IMR-90 (cell line): ENCODE measurements around the gene LETM1. TPM values are rescaled to one million over a fixed set of nuclear protein-coding genes. Genes with fewer than 3 reads are reported as not detected.

Experiments used
- ATAC-seq: fragments of 200-7000 bp; cut with Tn5 transposase; 2 replicates; pipeline ENCODE4 v1.9.1; 2020; ENCODE audit warnings: low read depth, mild to moderate bottlenecking, moderate library complexity
- BruUV-seq: library from RNA; stranded (reverse); fragments of 400-500 nt; replicated peaks from 2 replicates; lab custom pipeline; 2021; lab: Mats Ljungman, UMichigan
- CTCF ChIA-PET: fragments of 300-600 bp; formaldehyde crosslinking; extraction: SDS; loops from one replicate; lab custom pipeline; 2021; ENCODE audit warnings: antibody characterized with exemption; lab: Yijun Ruan, JAX
- POLR2A ChIA-PET: fragments of 300-600 bp; sonication (Branson Sonifier 250); formaldehyde crosslinking; loops from one replicate; lab custom pipeline; 2022; ENCODE audit warnings: antibody characterized with exemption; ENCODE audit not compliant: unreplicated experiment; lab: Charles Lee
- DNase-seq: peaks from one replicate; pipeline ENCODE4 v3.0.0; 2013
- H2AFZ ChIP-seq: replicated peaks from 2 replicates; pipeline ENCODE3; 2013; ENCODE audit warnings: low read length, mild to moderate bottlenecking; ENCODE audit not compliant: poor library complexity
- H2AK5ac ChIP-seq: 2 replicates; pipeline ENCODE4 v1.6.1; 2013; ENCODE audit warnings: low read depth, low read length, inconsistent platforms
- H2AK9ac ChIP-seq: replicated peaks from 2 replicates; pipeline ENCODE3; 2013; ENCODE audit warnings: mild to moderate bottlenecking, low read depth, low read length, moderate library complexity; ENCODE audit not compliant: poor library complexity
- H2BK120ac ChIP-seq: 2 replicates; pipeline ENCODE4 v1.6.1; 2013; ENCODE audit warnings: low read depth, low read length, inconsistent platforms
- H2BK15ac ChIP-seq: 3 replicates; pipeline ENCODE4 v1.6.1; 2013; ENCODE audit warnings: low read depth, low read length, inconsistent platforms
- H2BK20ac ChIP-seq: 2 replicates; pipeline ENCODE4 v1.6.1; 2013; ENCODE audit warnings: low read depth, mild to moderate bottlenecking, inconsistent platforms, low read length, moderate library complexity
- H2BK5ac ChIP-seq: 2 replicates; pipeline ENCODE4 v1.6.1; 2013; ENCODE audit warnings: mild to moderate bottlenecking, low read depth, low read length, inconsistent platforms; ENCODE audit not compliant: poor library complexity, severe bottlenecking
- H3K14ac ChIP-seq: replicated peaks from 2 replicates; pipeline ENCODE4 v1.6.1; 2013; ENCODE audit warnings: low read depth, low read length, inconsistent platforms
- H3K18ac ChIP-seq: 2 replicates; pipeline ENCODE4 v1.6.1; 2013; ENCODE audit warnings: low read depth, low read length, control low read depth
- H3K23ac ChIP-seq: 2 replicates; pipeline ENCODE4 v1.6.1; 2013; ENCODE audit warnings: low read depth, low read length, inconsistent platforms
- H3K27ac ChIP-seq: 2 replicates; pipeline ENCODE4 v1.5.1; 2013; ENCODE audit warnings: mild to moderate bottlenecking, control low read depth, low read length; ENCODE audit not compliant: insufficient read depth
- H3K27me3 ChIP-seq: 2 replicates; pipeline ENCODE4 v1.6.1; 2013; ENCODE audit warnings: low read length; ENCODE audit not compliant: control insufficient read depth, insufficient read depth
- H3K36me3 ChIP-seq: 2 replicates; pipeline ENCODE4 v1.6.1; 2013; ENCODE audit warnings: low read length, mixed read lengths; ENCODE audit not compliant: control insufficient read depth, insufficient read depth
- H3K4ac ChIP-seq: 2 replicates; pipeline ENCODE4 v1.6.1; 2013; ENCODE audit warnings: low read depth, low read length, inconsistent platforms
- H3K4me1 ChIP-seq: 2 replicates; pipeline ENCODE4 v1.6.1; 2013; ENCODE audit warnings: low read length, mixed read lengths; ENCODE audit not compliant: control insufficient read depth, insufficient read depth
- H3K4me2 ChIP-seq: 2 replicates; pipeline ENCODE4 v1.6.1; 2013; ENCODE audit warnings: low read depth, mild to moderate bottlenecking, control low read depth, low read length, moderate library complexity
- H3K4me3 ChIP-seq: 2 replicates; pipeline ENCODE4 v1.5.1; 2013; ENCODE audit warnings: low read depth, mild to moderate bottlenecking, control low read depth, low read length, moderate library complexity; ENCODE audit not compliant: insufficient read depth
- H3K56ac ChIP-seq: 2 replicates; pipeline ENCODE4 v1.6.1; 2013; ENCODE audit warnings: low read length, inconsistent platforms; ENCODE audit not compliant: insufficient read depth; ENCODE audit errors: extremely low read depth
- H3K79me1 ChIP-seq, 2 experiments: 2 replicates each; pipeline ENCODE4 v1.6.1; 2013; ENCODE audit warnings: low read length in 2 of 2, inconsistent platforms in 1 of 2, low read depth in 1 of 2
- H3K9ac ChIP-seq: 2 replicates; pipeline ENCODE4 v1.6.1; 2013; ENCODE audit warnings: low read depth, low read length, control low read depth
- H3K9me1 ChIP-seq: 2 replicates; pipeline ENCODE4 v1.6.1; 2013; ENCODE audit warnings: low read length, inconsistent platforms; ENCODE audit not compliant: insufficient read depth
- H3K9me3 ChIP-seq: 2 replicates; pipeline ENCODE4 v1.6.1; 2013; ENCODE audit warnings: low read length; ENCODE audit not compliant: control insufficient read depth, insufficient read depth
- H4K20me1 ChIP-seq: 2 replicates; pipeline ENCODE4 v1.6.1; 2013; ENCODE audit warnings: low read length, inconsistent platforms; ENCODE audit not compliant: insufficient read depth
- H4K5ac ChIP-seq: 2 replicates; pipeline ENCODE4 v1.6.1; 2013; ENCODE audit warnings: mild to moderate bottlenecking, low read depth, low read length, control low read depth
- H4K8ac ChIP-seq, 2 experiments: 2 replicates each; pipeline ENCODE4 v1.6.1; 2013; ENCODE audit warnings: low read depth in 2 of 2, low read length in 2 of 2, control low read depth in 1 of 2, inconsistent platforms in 1 of 2
- H4K91ac ChIP-seq: 2 replicates; pipeline ENCODE4 v1.6.1; 2013; ENCODE audit warnings: low read depth, low read length, inconsistent platforms; ENCODE audit not compliant: insufficient read depth
- CHD1 ChIP-seq: IDR thresholded peaks from 2 replicates; pipeline ENCODE4 v1.6.1; 2012; ENCODE audit warnings: low read depth, low read length, improper control_type of control experiment
- MAZ ChIP-seq: IDR thresholded peaks from 2 replicates; pipeline ENCODE4 v1.6.1; 2012; ENCODE audit warnings: low read depth, mild to moderate bottlenecking, low read length, improper control_type of control experiment, moderate library complexity, borderline replicate concordance
- MXI1 ChIP-seq: IDR thresholded peaks from 2 replicates; pipeline ENCODE4 v1.6.1; 2012; ENCODE audit warnings: low read depth, mild to moderate bottlenecking, low read length, moderate library complexity, borderline replicate concordance
- NFE2L2 ChIP-seq: fragments of 150-350 bp; IDR thresholded peaks from 2 replicates; pipeline ENCODE4 v1.6.1; 2016; ENCODE audit warnings: low read depth, mild to moderate bottlenecking, low read length
- WGBS, 2 experiments: methylation state at CpG; one replicate each; pipeline versions ENCODE4 v1.1.5 to v1.1.7; 2013; ENCODE audit warnings: missing lambda C conversion rate in 2 of 2; ENCODE audit not compliant: insufficient read length in 1 of 2; ENCODE audit errors: extremely low coverage in 2 of 2; 5-methylcytosine and 5-hydroxymethylcytosine counted together
- dilution Hi-C: fragments of 300-500 bp; cut with HindIII; formaldehyde crosslinking; loops from one replicate; pipeline ENCODE4 v1.14.3; 2018; ENCODE audit warnings: low sequenced_read_pairs; ENCODE audit not compliant: unreplicated experiment
- in situ Hi-C: fragments of 300-500 bp; cut with MboI; formaldehyde crosslinking; loops from 3 replicates; pipeline ENCODE4 v1.14.3; 2019; ENCODE audit warnings: low sequenced_read_pairs, inconsistent platforms, mixed read lengths
- intact Hi-C: fragments of 100-400 bp; cut with micrococcal nuclease; formaldehyde crosslinking; loops from 2 replicates; pipeline ENCODE4 v1.10.0; 2022
- polyA plus RNA-seq, 3 experiments: library from polyadenylated mRNA; depleted of rRNA; stranded (reverse); fragments of >200 nt; gene quantifications; 2 replicates each; pipeline ENCODE4 v1.2.3, GENCODE V29; 2012; ENCODE audit warnings: low replicate concordance in 1 of 3
- total RNA-seq: library from RNA; depleted of rRNA; stranded (reverse); fragments of >200 nt; gene quantifications from 2 replicates; pipeline ENCODE4 v1.2.3, GENCODE V29; 2012

The LETM1 gene
- total and polyA plus RNA-seq, 2 of the 4 experiments (the other 2 are of a cell fraction) = 25.0 to 49.3 TPM

DNA sequence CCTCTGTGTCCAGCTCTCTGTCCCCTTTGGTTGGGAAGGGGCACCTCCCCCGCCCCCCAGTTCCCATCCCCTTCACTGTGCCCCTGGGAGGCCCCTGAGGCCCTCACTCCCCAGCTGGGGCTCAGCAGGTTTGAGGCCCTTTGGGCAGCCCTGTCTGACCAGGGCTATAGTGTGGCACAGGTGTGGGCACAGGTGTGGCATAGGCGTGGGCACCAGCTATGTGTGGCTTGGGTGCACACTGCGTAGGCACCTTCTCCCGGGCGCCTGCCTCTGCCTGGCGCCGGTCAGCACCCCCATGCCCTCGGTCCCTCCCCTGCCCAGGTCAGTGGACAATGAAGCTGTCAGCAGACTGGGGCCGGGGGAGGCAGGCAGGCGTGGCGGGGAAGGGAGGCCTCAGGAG is 70.4 kb downstream of the LETM1 start:
- intact Hi-C loops (no loop called here), in situ Hi-C loops (no loop called here), dilution Hi-C loops (no loop called here)
- ChIA-PET POLR2A (no interaction called here), CTCF (no interaction called here)
- H3K4ac ChIP-seq = no peak overlapping the region
- no peak for TF ChIP-seq NFE2L2
- TF ChIP-seq CHD1 = no peak
- TF ChIP-seq MXI1 = no peak
- TF ChIP-seq MAZ = no peak
- no TSS peak for BruUV-seq
- no peak overlapping the region for H2AK5ac ChIP-seq
- H3K27ac ChIP-seq = no peak overlapping the region
- no peaks in the 10 kb centered on the region for H3K36me3 ChIP-seq
- no peaks in the 10 kb centered on the region for H3K9me1 ChIP-seq
- peaks cover 16% of the 10 kb centered on the region; the same call in 1 of the 2 replicates for H3K27me3 ChIP-seq
- no peak overlapping the region for H2AFZ ChIP-seq
- no peak overlapping the region for H4K8ac ChIP-seq
- H3K4me3 ChIP-seq = no peak overlapping the region
- H2BK120ac ChIP-seq = no peak overlapping the region
- 83% methylated on average over 7 of the region's 11 CpGs; no CpG with 5 or more reads in 1 of the 2 experiments for WGBS, 2 experiments
- H3K14ac ChIP-seq = no peak overlapping the region
- H3K4me2 ChIP-seq = no peak overlapping the region
- no peak overlapping the region for H2BK20ac ChIP-seq
- no peak overlapping the region for H2AK9ac ChIP-seq
- H3K79me1 ChIP-seq = no peaks in the 10 kb centered on the region
- no peak overlapping the region for H3K56ac ChIP-seq
- no peaks in the 10 kb centered on the region; the same call in 1 of the 2 replicates for H4K20me1 ChIP-seq
- H4K91ac ChIP-seq = no peak overlapping the region
- DNase-seq = no peak
- H3K23ac ChIP-seq = no peak overlapping the region
- H2BK5ac ChIP-seq = no peak overlapping the region
- no peak overlapping the region for H2BK15ac ChIP-seq
- no peak overlapping the region for H3K9ac ChIP-seq
- no peak for ATAC-seq
- H3K4me1 ChIP-seq = no peaks in the 10 kb centered on the region; the same call in 1 of the 2 replicates
- H3K18ac ChIP-seq = no peak overlapping the region
- H3K9me3 ChIP-seq = no peaks in the 10 kb centered on the region
- H4K5ac ChIP-seq = no peak overlapping the region
